Activated CD8-positive, alpha-beta T cell treated with anti-CD3 and anti-CD28 coated beads for 36 hours (primary cell): Measurements from ENCODE around the gene YJU2. TPM values are rescaled to one million over a fixed set of nuclear protein-coding genes. Genes with fewer than 3 reads are reported as not detected.

Experiments
- ATAC-seq: fragments of 200-7000 bp; cut with Tn5 transposase; one replicate; pipeline ENCODE4 v1.10.0; 2021; ENCODE audit warnings: mild to moderate bottlenecking, moderate library complexity
- CTCF ChIA-PET: fragments of 350-600 bp; sonication (Branson Sonifier 250); formaldehyde crosslinking; loops from one replicate; lab custom pipeline; 2021; ENCODE audit warnings: antibody characterized with exemption; lab: Charles Lee
- POLR2A ChIA-PET: fragments of 350-600 bp; sonication (Branson Sonifier 250); formaldehyde crosslinking; loops from one replicate; lab custom pipeline; 2021; ENCODE audit warnings: antibody characterized with exemption; lab: Charles Lee
- DNase-seq: peaks from one replicate; pipeline ENCODE4 v3.0.0-alpha.2; 2020
- H3K27ac Mint-ChIP-seq: one replicate; pipeline ENCODE4 v1.8.0; 2021; ENCODE audit warnings: mild to moderate bottlenecking, mixed read lengths
- H3K27me3 Mint-ChIP-seq: one replicate; pipeline ENCODE4 v1.8.0; 2021; ENCODE audit warnings: mixed read lengths
- H3K36me3 Mint-ChIP-seq: one replicate; pipeline ENCODE4 v1.8.0; 2021; ENCODE audit warnings: low read depth, mixed read lengths
- H3K4me1 Mint-ChIP-seq: one replicate; pipeline ENCODE4 v1.8.0; 2021; ENCODE audit warnings: low read depth, mixed read lengths
- H3K4me3 Mint-ChIP-seq: one replicate; pipeline ENCODE4 v1.8.0; 2021; ENCODE audit warnings: mild to moderate bottlenecking, moderate library complexity, mixed read lengths
- H3K9me3 Mint-ChIP-seq: one replicate; pipeline ENCODE4 v1.8.0; 2021; ENCODE audit warnings: mixed read lengths
- intact Hi-C: fragments of 100-400 bp; cut with micrococcal nuclease; formaldehyde crosslinking; loops from one replicate; pipeline ENCODE4 v1.10.0; 2022
- total RNA-seq, 2 experiments: library from RNA; stranded (reverse); gene quantifications; one replicate each; pipeline ENCODE4 v1.2.3, GENCODE V29; 2021
- TF ChIP-seq, protein P1 (sequence below): fragments of 200-600 bp; IDR thresholded peaks from one replicate; pipeline ENCODE4 v1.8.0; 2022; ENCODE audit warnings: antibody characterized with exemption, mild to moderate bottlenecking

YJU2 gene
- total RNA-seq, 2 experiments from 2014 or later, result 25.5 to 25.8 TPM

DNA sequence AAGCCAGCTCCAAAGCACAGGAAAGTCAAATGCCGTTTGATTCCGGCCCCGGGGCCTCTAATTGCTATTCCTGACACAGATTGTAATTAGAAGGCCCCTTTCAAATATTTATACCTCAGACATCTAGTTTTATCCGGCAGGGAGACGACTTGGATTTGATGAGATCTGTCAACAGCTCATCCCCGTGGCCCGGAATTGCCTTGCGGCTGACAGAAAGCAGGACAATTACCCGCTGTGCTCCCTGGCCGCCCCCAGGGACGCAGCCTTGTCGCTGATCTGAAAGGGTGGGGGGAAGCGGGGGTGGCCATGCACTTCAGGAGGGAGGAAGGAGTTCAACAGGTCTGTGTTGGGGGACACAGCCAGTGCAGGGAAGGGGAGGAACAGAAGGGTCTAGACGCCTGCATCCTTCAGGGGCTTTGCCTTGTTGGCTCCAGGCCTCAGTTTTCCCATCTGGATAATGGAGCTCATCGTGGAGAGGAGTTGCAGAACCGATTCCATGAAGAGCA lies 30.4 kb downstream of the YJU2 start:
- intact Hi-C loops, result no loop called here
- DNase-seq (no peak), ATAC-seq (no peak)
- no peak overlapping the region for H3K4me3 Mint-ChIP-seq
- H3K27ac Mint-ChIP-seq, result no peak overlapping the region
- TF ChIP-seq, protein P1, sequence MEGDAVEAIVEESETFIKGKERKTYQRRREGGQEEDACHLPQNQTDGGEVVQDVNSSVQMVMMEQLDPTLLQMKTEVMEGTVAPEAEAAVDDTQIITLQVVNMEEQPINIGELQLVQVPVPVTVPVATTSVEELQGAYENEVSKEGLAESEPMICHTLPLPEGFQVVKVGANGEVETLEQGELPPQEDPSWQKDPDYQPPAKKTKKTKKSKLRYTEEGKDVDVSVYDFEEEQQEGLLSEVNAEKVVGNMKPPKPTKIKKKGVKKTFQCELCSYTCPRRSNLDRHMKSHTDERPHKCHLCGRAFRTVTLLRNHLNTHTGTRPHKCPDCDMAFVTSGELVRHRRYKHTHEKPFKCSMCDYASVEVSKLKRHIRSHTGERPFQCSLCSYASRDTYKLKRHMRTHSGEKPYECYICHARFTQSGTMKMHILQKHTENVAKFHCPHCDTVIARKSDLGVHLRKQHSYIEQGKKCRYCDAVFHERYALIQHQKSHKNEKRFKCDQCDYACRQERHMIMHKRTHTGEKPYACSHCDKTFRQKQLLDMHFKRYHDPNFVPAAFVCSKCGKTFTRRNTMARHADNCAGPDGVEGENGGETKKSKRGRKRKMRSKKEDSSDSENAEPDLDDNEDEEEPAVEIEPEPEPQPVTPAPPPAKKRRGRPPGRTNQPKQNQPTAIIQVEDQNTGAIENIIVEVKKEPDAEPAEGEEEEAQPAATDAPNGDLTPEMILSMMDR, result no peak
- ChIA-PET POLR2A (interaction anchor here (0.6 to 1.4 kb wide), 3 partner anchors 43 to 66 kb away, joined by 3 to 6 read pairs (median 3); partner anchors contain the start of gene MPND), CTCF (interaction anchor here (0.8 to 3.7 kb wide), 4 partner anchors 10 to 75 kb away, joined by 3 to 31 read pairs (median 5); no protein-coding TSS in a partner anchor)
- H3K9me3 Mint-ChIP-seq, result no peaks in the 10 kb centered on the region
- H3K4me1 Mint-ChIP-seq, result peaks cover 7% of the 10 kb centered on the region
- H3K36me3 Mint-ChIP-seq, result no peaks in the 10 kb centered on the region
- peaks cover 13% of the 10 kb centered on the region for H3K27me3 Mint-ChIP-seq

DNA sequence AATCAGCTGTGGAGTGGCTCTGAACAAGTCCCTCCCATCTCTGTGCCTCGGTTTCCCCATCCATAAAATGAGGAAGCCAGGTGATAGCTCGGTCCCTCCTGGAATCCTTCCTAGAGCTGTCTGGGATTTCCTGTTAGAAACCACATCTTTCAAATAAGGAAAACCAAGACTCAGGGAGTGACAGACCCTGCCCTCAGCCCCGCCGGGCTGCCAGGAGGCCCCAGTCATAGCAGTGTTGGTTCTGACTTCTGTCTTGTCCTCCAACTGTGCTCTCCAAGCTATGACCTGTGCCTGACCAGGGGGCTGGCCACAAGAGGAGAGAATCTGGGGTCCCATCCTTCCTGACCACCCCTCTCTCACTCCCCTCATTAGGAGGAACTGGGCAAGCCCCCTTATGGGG lies 31.1 kb downstream of the YJU2 start:
- Mint-ChIP-seq H3K4me1 (peaks cover 7% of the 10 kb centered on the region), H3K27me3 (peaks cover 13% of the 10 kb centered on the region), H3K9me3 (no peaks in the 10 kb centered on the region), H3K36me3 (no peaks in the 10 kb centered on the region), H3K4me3 (no peak overlapping the region), H3K27ac (no peak overlapping the region)
- ATAC-seq, result no peak
- CTCF ChIA-PET, result interaction anchor here (0.8 to 3.7 kb wide), 4 partner anchors 11 to 75 kb away, joined by 3 to 31 read pairs (median 5); no protein-coding TSS in a partner anchor
- POLR2A ChIA-PET, result interaction anchor here (0.6 to 1.4 kb wide), 3 partner anchors 44 to 65 kb away, joined by 3 to 6 read pairs (median 3); partner anchors contain the start of gene MPND
- intact Hi-C loops, result no loop called here
- TF ChIP-seq, protein P1, result no peak
- no peak for DNase-seq

DNA sequence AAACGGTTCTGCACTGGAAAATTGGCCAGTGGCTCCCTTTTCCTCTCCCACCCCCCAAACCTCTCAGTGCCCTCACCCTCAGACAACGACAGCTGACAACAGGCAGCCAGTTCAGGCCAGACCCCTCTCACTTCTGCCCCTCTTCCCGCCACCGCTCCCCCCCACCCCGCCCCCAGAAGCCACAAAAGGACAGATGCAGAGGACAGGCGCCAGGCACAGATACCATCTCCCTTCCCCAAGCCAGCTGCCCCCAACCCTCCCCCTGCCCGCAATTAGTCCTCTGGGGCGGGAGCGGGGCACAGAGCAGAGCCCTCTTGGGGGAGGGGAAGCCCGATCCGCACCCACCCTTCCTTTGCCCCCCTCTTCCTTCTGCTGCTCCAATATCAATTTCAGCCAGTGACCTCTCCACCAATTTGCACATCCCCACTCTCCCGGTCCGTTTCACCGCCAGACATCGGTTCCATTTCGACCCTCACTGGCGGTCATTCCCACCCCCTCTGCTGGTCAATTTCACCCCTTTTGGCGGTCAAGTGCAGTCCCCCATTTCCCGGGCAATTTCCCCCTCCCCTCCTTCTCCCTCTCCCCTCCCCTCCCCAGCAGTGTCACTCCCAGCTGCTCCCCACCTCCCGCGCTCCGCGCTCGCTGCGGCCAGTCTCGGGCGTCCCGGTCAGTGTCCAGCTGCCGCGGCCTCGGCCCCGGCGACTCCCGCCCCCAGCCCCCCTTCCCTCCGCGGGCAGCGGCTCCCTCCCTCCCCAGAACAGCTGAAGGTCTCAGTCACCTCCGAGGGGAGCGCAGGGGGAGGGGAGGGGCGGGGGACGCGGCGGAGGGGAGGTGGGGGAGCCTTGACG lies 31.8 kb downstream of the YJU2 start, which contains the start of gene SHD:
TSS of gene SHD (plus strand) at position 848 of the 848 bp plus-strand sequence. CDS start 798 bp downstream, outside the sequence.
- intact Hi-C loops, result no loop called here
- H3K27me3 Mint-ChIP-seq, result peaks cover 13% of the 10 kb centered on the region
- H3K4me3 Mint-ChIP-seq, result no peak within 1 kb of the TSS
- H3K36me3 Mint-ChIP-seq, result no peaks in the 10 kb centered on the region
- ChIA-PET CTCF (interaction anchor here (1.2 to 3.7 kb wide), 2 partner anchors 11 to 74 kb away, joined by 6 to 31 read pairs; no protein-coding TSS in a partner anchor), POLR2A (interaction anchor here (1.2 kb wide), 1 partner anchor 45 kb away, joined by 3 read pairs; no protein-coding TSS in a partner anchor)
- DNase-seq (no peak), ATAC-seq (no peak)
- H3K27ac Mint-ChIP-seq, result no peak within 1 kb of the TSS
- no peaks in the 10 kb centered on the region for H3K9me3 Mint-ChIP-seq
- TF ChIP-seq, protein P1, result no peak
- H3K4me1 Mint-ChIP-seq, result peaks cover 7% of the 10 kb centered on the region

DNA sequence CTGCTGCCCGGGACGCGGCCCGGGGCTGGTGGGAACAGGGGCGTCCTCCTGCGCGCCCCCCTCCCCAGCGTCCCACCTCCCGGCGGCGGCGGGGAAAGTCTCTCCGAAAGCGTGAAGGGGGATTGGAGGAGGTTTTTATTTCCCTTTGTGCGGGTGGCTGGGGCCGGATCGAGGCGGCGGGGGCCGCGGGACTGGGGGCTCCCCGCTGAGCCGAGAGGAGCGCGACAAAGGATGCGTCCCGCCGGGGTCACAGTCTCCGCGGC lies 32.3 kb downstream of the YJU2 start:
- Mint-ChIP-seq H3K4me1 (peaks cover 7% of the 10 kb centered on the region), H3K36me3 (no peaks in the 10 kb centered on the region), H3K4me3 (no peak overlapping the region), H3K9me3 (no peaks in the 10 kb centered on the region), H3K27me3 (peaks cover 13% of the 10 kb centered on the region), H3K27ac (no peak overlapping the region)
- TF ChIP-seq, protein P1, result no peak
- DNase-seq (no peak), ATAC-seq (no peak)
- intact Hi-C loops, result no loop called here
- POLR2A ChIA-PET, result no interaction called here
- CTCF ChIA-PET, result no interaction called here
